ENCODE measurements around the gene AP3D1.
A peak's percentile ranks its signal among the peaks of the same experiment; 100 is the strongest.

The AP3D1 gene

GRCh38 chr19:2150794-2151338 lies 500 bp downstream of the AP3D1 start:
- DNase-seq (ENCODE audit: low read depth) = no peak
- TF ChIP-seq CTCF (conservative IDR thresholded peaks at IDR 0.05; ENCODE audit: low read depth, low read length) = no peak
- peak overlapping the region; percentile 89 for H3K4me3 ChIP-seq (ENCODE audit: low read depth, low read length)

- TF ChIP-seq CTCF (conservative IDR thresholded peaks at IDR 0.05; ENCODE audit: low read depth, low read length) = no peak
- peak overlapping the region; percentile 89 for H3K4me3 ChIP-seq (ENCODE audit: low read depth, low read length)
- no peak for DNase-seq (ENCODE audit: low read depth)
Measured at GRCh38 chr19:2149980-2150793, 1.2 kb downstream of the AP3D1 start.

- no peak overlapping the region for H3K4me3 ChIP-seq (ENCODE audit: low read depth, low read length)
- no peak for TF ChIP-seq CTCF (conservative IDR thresholded peaks at IDR 0.05; ENCODE audit: low read depth, low read length)
Measured at GRCh38 chr19:2148482-2149135, 2.8 kb downstream of the AP3D1 start.

GRCh38 chr19:2145831-2146241 lies 5.5 kb downstream of the AP3D1 start:
- H3K4me3 ChIP-seq (ENCODE audit: low read depth, low read length) = no peak overlapping the region

More at GRCh38 chr19:2148482-2149135, 2.8 kb downstream of the AP3D1 start:
- no peak for DNase-seq (ENCODE audit: low read depth)

GRCh38 chr19:2144190-2144589 lies 7.2 kb downstream of the AP3D1 start:
- DNase-seq (ENCODE audit: low read depth) = no peak
- no peak overlapping the region for H3K4me3 ChIP-seq (ENCODE audit: low read depth, low read length)
- no peak for TF ChIP-seq CTCF (conservative IDR thresholded peaks at IDR 0.05; ENCODE audit: low read depth, low read length)

More at GRCh38 chr19:2145831-2146241, 5.5 kb downstream of the AP3D1 start:
- no peak for TF ChIP-seq CTCF (conservative IDR thresholded peaks at IDR 0.05; ENCODE audit: low read depth, low read length)
- DNase-seq (ENCODE audit: low read depth) = peak; percentile 48

GRCh38 chr19:2142173-2142829 lies 9.1 kb downstream of the AP3D1 start:
- no peak overlapping the region for H3K4me3 ChIP-seq (ENCODE audit: low read depth, low read length)
- no peak for TF ChIP-seq CTCF (conservative IDR thresholded peaks at IDR 0.05; ENCODE audit: low read depth, low read length)
- DNase-seq (ENCODE audit: low read depth) = no peak
